AG10803 (cell line): Measurements from ENCODE around the gene ZNF75A.

Experiments
- DNase-seq: peaks from one replicate; pipeline ENCODE4 v3.0.0; 2010; ENCODE audit warnings: low read depth
- H3K4me3 ChIP-seq: 2 replicates; pipeline ENCODE4 v1.5.1; 2011; ENCODE audit warnings: mild to moderate bottlenecking, low read length, control low read depth
- TF ChIP-seq, protein P1 (sequence below): conservative IDR thresholded peaks from 2 replicates; pipeline ENCODE4 v1.5.1; 2011; ENCODE audit warnings: mild to moderate bottlenecking, low read length, control low read depth, inconsistent platforms

The ZNF75A gene

DNA sequence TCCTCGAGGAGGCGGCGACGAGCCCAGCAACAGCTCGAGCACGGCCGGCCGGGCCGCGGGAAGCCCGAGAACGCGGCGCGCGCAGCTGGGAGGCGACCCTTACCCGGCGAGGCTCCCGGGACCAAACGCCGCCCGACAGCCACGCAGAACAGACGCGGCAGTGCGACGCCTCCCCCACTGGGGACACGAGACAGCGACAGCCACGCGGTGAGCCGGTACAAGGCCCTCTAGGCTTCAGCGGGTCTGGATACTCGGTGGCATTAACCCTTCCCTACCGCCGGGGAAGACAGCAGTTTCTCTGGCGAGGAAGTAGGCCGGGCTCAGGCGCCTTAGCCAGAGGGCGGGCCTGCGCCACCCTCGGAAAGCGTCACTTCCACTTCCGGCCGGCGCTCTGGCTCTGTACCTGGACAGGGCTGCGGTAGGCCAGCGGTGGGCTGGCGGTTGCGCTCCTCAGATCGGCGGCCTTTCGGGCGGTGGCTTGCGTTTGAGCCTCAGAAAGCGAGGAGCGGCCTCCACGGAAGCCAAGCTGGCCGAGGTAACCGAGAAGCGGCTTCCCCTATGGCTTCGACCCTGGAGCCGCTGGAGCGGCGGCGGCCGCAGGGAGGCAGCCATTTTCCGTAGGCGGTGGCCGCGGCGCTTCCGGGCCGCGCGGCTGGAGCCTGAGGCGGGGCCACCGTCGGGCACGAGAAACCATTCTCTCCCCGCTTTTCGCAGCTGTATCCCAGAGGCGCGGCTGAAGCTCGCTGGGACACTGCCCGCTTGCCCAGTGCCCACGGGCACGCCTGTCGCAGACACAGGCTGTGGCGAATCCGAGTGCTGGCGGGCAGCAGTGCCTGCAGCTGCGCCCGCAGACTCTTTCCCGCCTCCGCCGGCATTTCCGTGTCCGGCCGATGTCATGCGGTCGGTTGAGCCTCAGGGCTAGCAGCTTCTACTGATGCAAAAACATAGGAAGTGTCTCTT, at the start of gene ZNF75A, which contains the start of gene TIGD7:
TSS of gene ZNF75A (plus strand) at position 389 of the 960 bp plus-strand sequence. CDS start 2,932 bp downstream, outside the sequence.
TSS of gene TIGD7 (minus strand) at position 322 of the 960 bp plus-strand sequence. CDS start 4,816 bp downstream, outside the sequence.
- TF ChIP-seq, protein P1, sequence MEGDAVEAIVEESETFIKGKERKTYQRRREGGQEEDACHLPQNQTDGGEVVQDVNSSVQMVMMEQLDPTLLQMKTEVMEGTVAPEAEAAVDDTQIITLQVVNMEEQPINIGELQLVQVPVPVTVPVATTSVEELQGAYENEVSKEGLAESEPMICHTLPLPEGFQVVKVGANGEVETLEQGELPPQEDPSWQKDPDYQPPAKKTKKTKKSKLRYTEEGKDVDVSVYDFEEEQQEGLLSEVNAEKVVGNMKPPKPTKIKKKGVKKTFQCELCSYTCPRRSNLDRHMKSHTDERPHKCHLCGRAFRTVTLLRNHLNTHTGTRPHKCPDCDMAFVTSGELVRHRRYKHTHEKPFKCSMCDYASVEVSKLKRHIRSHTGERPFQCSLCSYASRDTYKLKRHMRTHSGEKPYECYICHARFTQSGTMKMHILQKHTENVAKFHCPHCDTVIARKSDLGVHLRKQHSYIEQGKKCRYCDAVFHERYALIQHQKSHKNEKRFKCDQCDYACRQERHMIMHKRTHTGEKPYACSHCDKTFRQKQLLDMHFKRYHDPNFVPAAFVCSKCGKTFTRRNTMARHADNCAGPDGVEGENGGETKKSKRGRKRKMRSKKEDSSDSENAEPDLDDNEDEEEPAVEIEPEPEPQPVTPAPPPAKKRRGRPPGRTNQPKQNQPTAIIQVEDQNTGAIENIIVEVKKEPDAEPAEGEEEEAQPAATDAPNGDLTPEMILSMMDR = 0 out of 2 replicates have a peak, but pooled peaks have one; percentile 1
- peak; percentile 90 for DNase-seq
- H3K4me3 ChIP-seq = peak within 1 kb of the TSS; percentile 90

DNA sequence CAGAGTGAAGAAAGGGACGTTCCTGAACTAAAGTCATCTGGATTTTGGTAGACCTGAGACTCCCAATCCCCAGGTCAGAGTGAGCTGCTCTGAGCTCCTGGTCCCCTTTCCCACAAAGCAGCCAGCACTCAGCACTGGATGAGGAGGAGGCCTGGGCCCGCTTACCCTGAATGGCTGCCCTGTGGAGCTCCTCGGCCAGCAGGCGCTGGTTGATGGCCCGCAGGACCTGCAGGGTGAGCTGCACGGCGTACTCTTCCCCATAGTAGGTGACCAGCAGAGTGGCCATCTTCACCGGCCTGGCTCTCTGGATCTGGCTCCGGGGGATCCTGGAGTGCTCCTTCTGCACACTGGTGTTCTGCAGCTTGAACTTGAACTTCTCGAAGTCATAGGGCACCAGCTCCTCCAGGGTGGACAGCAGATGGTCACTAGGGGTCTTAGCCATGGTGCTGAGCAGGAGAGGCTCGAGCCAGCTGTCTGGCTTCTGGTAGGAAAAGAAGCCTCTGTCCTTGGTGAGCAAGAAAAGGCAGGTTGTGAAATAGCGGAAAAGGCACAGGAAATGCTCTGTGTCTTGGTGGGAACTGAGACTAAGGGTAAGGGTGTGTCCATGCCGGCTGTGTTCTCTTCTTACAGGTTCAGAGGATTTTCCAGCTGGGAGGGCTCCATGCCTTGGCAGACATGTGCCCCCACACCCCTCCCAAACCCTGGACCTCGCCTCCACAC, 49.0 kb upstream of the ZNF75A start, which contains the start of gene MEFV:
TSS of gene MEFV (minus strand) at position 488 of the 720 bp plus-strand sequence. CDS start at position 442, 46 bp downstream.
- DNase-seq = no peak
- H3K4me3 ChIP-seq = no peak within 1 kb of the TSS
- TF ChIP-seq, protein P1 = no peak

DNA sequence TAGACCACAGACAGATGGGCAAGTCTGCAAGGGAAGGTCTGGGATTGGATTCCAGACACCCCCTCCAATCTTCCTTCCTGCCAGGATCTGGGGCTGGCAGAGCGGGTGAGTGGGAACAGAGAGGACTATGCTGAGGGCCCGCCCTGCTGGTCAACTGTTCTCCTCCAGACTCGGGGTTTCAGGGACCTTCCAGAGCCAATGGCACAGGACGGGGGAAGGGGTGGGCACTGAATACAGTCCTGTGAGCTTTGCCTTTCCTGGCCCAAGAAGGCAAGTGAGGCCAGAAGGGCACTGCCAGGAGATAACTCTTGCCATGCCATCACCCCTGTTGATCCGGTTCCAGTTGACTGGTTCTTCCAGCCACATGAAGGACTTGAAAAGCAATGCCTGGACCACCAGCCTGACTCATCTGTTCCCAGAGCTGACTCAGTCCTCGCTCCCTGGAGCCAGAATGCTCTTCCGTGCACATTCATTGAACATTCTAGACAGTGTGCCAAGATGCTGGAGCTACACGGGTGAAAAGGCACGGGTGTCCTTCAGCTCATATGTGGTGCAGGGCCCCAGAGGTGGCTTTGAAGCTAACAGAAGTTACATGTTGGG, 48.3 kb upstream of the ZNF75A start:
- TF ChIP-seq, protein P1 = no peak
- peak; percentile 41 for DNase-seq
- no peak overlapping the region for H3K4me3 ChIP-seq

DNA sequence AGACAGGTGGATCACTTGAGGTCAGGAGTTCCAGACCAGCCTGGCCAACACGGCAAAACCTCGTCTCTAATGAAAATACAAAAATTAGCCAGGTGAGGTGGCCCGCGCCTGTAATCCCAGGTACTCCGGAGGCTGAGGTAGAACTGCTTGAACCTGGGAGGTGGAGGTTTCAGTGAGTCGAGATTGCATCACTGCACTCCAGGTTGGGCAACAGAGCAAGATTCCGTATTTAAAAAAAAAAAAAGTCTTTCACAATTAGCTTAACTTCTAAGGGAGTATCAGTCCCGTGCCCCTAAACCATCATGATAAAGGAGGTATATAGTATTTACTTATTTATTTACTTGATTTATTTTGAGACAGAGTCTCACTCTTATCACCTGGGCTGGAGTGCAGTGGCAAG, 45.5 kb upstream of the ZNF75A start:
- H3K4me3 ChIP-seq = no peak overlapping the region
- TF ChIP-seq, protein P1 = no peak
- no peak for DNase-seq

DNA sequence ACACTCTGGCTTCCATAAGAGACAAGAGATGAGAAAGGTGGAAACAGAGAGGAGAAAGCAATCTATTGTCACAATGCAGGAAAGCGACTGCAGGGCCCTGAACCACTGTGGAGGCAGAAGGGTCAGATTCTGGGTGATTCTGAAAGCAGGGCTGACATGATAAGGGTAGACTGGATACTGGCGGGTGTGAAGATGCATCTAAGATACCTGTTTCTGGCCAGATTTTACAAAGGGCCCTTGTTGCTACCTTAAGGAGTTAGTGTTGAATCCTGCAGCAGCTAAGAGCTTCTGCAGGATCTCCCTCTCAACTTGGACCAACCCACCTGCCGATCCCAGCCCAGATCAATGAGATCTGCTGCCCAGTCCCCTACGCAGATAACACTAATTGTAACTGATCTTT, 42.8 kb upstream of the ZNF75A start:
- no peak for DNase-seq
- no peak overlapping the region for H3K4me3 ChIP-seq
- TF ChIP-seq, protein P1 = no peak

DNA sequence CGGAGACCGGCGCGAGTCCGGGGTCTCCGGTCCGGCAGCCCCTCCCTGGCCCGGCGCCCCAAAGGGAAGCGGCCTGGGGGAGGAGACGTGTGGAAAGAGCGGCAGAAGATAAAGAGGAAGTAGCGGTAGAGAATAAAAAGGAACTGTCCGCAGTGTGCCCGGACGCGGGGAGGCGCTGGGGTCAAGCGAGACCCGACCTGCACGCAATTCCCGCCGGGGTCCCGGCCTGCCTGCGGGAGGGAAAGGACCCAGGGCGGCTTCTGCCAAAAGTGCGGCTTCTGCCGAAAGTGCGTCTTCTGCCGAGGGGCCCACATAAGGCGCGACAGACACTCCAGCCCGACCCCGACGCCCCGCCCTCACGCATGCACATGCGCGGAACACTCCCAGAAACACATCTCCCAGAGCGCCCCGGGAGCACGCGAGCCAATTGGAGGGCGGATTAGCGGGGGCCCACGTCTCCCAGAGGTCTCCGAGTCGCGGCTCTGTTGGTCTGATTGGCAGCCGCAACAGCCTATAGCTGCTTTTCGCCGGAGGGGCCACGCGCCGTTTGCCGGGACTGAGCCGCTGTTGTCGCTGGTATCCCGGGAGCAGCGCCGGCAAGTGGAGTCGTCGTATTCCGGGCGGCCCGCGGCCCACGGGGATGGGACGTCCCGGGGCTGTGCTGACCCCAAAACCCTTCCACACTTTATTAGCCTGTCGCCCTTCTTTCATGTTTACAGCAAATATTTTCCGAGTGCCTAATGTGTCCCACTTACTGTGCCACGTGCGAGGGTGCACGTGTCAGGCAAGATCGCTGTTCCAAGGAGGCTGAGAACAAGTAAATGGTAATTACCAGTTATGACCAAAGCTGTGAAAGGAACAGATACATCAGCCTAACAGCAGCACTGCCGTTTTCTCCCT, 40.9 kb upstream of the ZNF75A start:
- TF ChIP-seq, protein P1 = peak; percentile 33
- peak overlapping the region; percentile 87 for H3K4me3 ChIP-seq
- DNase-seq = peak; percentile 99
